GM19239 (cell line): ENCODE results near the gene SLC6A15.

Source experiments
- DNase-seq: peaks from one replicate; pipeline ENCODE4 v3.0.0; 2011; ENCODE audit warnings: low spot score; ENCODE audit not compliant: insufficient read length
- FAIRE-seq: peaks from 2 replicates; lab custom pipeline; 2011; peaks lifted over from hg19 to GRCh38; lab: Jason Lieb, UNC

Gene SLC6A15

DNA sequence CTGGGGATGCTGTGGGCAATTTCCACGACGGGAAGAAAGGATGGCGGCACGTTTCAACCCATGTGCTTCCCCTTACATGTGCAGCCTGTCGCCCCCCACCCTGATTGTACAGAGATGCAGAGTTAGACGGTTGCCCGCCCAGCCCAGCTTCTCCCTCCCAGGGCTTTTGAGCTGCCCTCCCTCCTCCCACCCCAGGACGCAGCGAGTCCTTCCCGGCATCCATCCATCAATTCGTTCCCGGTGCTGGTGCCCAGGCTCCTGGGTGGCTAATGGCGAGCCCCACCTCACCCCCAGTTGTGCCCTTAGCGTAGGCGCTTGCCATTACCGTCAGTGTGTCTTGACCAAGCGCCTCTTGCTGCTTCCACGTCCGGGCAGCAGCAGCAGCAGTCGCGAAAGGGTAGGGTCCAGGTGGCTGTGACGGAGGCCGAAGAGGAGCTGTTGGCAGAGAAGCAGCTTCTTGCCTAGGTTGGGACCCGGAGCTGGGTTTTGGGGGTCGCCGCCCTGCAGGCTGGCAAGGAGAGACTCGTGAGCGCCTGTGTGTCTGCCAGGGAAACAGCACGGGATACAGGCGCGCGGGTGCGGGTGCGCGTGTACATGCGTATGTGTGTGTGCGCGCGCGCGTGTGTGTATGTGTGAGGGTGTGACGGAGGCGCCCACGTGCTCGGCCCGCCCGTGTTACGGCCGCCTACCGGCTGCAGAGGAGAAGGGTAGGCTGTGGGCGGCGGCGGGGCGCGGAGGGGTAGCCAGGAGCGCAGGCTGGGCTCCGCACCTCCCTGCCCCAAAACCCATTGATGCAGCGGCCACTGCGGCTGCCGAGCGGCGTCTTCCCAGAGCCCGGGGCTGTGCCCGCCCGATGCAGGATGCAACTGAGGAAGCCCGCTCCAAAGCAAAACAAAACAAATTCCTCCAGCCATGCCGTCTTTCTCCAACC is at the start of gene SLC6A15:
SLC6A15 (minus strand) TSS at position 602 of the 931 bp plus-strand sequence. CDS start 20,679 bp downstream, outside the sequence.
- DNase-seq = no peak
- FAIRE-seq = no peak

GRCh38 chr12:84960918-84961317 is 48.3 kb upstream of the SLC6A15 start:
- no peak for FAIRE-seq
- no peak for DNase-seq

GRCh38 chr12:84955298-84955697 is 42.7 kb upstream of the SLC6A15 start:
- FAIRE-seq = no peak
- no peak for DNase-seq

DNA sequence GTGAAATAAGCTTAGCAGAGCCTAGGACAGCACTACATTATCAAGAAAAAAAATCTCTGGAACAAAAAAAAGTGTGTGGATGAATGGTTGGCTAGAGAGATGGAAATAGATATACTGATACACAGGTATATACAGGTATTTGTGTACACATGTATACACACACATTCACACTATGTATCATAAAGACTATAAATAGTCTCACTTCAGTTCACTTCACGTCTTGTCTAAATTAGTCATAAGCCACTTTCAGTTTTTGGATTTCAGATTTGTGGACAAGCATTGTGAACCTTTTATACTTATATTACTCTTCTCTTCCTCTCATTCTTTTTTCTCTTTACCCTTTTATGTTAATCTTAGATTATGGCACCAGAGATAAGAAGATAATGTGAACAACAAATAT is 41.8 kb upstream of the SLC6A15 start:
- FAIRE-seq (no peak), DNase-seq (no peak)

- DNase-seq (no peak), FAIRE-seq (no peak)
Measured at GRCh38 chr12:84950971-84951546, 38.5 kb upstream of the SLC6A15 start.

- FAIRE-seq = no peak
- no peak for DNase-seq
Measured at GRCh38 chr12:84946753-84947152, 34.2 kb upstream of the SLC6A15 start.

DNA sequence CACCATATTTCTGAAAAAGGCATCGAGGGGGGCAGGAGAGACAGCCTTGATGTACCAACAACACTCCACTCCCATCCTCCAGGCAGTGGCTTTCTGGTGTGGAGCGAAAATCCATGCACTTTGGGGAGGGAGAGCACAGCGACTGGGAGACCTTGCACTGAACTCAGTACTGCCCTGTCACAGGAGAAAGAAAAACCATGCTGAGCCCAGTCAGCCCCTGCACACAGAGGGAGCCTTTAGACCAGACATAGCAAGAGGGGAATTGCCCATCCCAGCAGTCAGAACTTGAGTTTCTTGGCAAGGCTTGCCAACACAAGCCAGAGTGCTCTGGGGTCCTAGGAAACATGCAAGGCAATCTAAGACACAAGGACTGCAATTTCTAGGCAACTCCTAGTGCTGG is 24.8 kb upstream of the SLC6A15 start:
- no peak for DNase-seq

GRCh38 chr12:84929501-84929900 is 16.9 kb upstream of the SLC6A15 start:
- DNase-seq = no peak

More for the DNA sequence above, 24.8 kb upstream of the SLC6A15 start:
- no peak for FAIRE-seq

DNA sequence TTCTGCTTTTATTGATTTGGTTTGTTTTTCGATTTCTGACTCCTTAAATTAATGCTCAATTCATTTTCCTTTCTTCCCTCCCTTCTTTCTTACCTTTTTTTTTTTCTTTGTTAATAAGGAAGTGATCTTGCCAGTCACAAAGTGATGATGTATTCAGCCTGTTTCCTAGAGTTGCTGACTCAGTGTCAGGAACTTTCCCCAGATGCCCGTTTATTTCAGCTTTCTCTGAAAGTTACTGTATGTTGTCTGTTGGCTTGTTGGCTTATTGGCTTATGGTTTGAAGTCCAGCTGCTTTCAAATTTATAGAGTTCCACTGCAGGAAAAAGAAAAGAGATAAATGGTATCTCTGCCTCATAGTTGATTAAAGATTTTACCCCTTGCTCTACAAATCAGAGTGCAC is 12.4 kb upstream of the SLC6A15 start:
- DNase-seq = no peak
- no peak for FAIRE-seq

More at GRCh38 chr12:84929501-84929900, 16.9 kb upstream of the SLC6A15 start:
- FAIRE-seq = no peak

GRCh38 chr12:84922693-84923092 is 10.1 kb upstream of the SLC6A15 start:
- FAIRE-seq (no peak), DNase-seq (no peak)

- DNase-seq = no peak
- FAIRE-seq = no peak
Measured at GRCh38 chr12:84920331-84920730, 7.7 kb upstream of the SLC6A15 start.

DNA sequence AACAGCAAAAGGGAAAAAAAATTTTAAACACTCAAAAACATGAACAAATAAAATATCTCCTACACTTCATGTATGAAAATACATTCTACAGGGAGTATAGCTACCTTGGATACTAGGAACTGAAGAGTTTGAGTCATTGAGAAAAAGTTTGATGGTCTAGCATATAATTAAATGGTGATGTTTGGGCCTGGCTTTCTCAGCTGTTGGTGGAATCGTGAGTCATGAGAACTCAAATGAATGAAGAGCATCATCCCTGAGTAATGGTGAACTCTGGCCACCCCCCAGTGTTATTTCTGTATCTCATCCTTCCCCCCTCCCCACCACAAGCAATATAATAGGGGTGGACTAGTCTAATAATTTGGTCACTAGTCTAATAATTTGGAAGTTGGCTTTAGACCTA is 6.7 kb upstream of the SLC6A15 start:
- FAIRE-seq = no peak
- DNase-seq = no peak

DNA sequence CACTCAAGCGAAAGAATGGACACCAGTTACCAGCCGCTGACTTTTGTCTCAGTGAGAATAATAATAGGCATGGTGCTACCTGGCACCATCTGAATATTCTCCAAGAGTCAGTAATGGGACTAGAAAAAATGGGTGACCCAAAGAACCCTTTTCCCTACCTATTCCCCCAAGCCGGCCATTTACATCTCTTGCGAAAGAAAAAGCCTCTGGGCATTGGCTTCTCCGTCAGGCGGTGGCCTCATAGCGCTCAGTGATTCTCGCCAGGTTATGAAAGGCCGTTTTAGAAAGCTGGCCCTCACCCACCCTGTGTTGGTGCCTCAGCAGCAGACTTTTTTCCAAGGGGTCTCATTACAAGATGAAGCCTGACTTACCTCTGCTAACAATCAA is 523 bp upstream of the SLC6A15 start:
- FAIRE-seq = no peak
- no peak for DNase-seq

- no peak for FAIRE-seq
Measured at GRCh38 chr12:84911271-84912197, 1.1 kb downstream of the SLC6A15 start.

DNA sequence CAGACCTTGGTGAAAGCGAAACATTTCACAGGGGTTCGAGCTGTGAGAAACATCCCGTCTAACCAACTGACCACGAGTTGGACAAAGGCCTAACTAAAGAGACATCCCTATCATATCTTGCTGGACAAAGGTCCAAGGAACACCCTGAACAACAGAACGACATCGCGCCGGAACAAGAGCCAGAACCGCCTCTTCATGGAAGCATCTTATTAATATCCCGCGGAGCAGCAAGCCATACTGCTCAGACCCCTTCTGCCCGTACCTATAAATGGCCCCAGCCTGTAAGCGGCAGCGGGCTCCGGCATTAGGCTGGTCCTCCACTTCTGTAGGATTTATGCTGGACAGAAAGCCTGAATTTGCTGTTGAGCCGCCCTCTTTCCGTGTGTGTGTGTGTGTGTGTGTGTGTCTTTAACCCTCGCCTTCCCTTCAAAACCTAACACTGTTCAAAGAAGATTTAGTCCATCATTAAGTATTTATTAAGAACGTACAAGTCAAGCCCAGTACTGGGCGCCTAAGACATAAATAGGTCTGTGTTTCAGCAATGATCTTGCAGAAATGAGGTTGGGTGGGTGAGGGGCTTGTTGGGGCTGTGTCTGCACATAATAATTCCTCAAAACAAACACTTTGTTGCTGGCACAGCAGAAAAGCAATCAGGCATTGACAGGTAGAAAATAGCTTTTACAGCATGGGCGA is 1.9 kb downstream of the SLC6A15 start:
- FAIRE-seq = no peak
- no peak for DNase-seq

More at GRCh38 chr12:84911271-84912197, 1.1 kb downstream of the SLC6A15 start:
- DNase-seq = no peak

DNA sequence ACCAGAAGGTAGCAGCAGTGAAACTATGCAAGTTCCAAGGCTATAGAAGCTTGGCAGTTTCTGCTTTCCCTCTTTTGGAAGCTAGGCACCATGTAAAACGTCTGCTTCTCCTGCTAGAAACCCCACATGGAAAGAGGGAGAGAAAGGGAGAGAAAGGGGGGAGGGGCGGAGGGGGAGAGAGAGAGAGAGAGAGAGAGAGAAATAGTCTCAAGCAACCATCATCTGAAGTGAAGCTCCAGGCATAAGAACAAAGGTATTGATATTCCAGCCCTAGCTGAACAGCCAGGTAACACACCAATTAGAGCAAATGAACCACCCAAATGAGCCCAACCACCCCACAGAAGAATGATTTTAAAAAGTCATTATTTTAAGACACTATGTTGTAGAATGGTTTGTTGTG is 8.5 kb downstream of the SLC6A15 start:
- FAIRE-seq (no peak), DNase-seq (no peak)

DNA sequence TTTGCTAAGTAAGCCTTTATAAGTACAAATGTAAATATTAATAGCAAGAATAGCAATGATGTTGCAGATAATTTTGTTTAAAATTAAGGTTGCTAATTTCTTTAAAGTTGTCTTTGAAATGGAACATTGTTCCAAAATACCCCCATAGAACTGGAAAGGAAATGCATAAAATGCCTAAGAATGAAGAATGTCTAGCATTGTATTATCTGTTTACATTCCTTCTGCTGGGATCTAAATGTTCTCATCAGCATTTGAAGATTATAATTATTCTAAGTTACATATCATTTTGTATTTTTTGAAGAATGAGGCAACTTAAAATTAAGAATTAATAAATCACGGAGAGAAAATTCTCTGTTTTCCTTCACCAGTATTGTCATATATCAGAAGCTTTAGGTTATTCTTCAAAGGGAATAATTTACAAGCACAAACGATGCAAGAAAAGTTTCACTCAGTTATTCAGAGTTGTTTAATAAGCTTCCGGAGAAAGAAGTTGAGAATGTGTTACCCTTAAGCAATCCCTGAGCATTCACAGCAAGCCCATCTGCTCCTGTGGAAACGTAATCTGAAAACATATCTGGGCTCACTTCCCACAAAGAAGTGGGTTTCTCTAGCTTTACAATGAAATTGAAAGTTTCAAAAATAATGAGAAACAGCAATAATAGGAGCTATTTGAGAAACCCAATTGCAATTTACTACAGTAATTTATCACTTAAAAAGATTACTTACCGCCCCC is 21.3 kb downstream of the SLC6A15 start:
- no peak for FAIRE-seq

GRCh38 chr12:84889818-84890217 is 22.8 kb downstream of the SLC6A15 start:
- no peak for FAIRE-seq
- no peak for DNase-seq

More for the DNA sequence above, 21.3 kb downstream of the SLC6A15 start:
- no peak for DNase-seq

DNA sequence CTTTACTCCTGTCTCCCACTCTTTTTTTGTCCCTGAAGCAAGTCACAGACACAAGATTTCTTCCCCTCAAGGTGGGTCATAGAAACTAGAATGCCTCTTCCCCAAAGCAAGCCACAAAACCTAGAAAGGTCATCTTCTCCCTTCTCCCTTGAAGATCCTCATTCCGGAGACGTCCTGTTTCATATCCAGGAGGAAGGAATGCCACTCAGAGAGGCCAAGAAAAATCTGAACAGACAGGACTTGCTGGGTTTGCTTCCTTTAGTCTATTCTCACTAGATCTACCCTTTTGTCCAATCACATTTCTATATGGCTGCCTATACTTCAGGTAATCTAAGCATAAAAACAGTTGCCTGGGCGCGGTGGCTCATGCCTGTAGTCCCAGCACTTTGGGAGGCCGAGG is 23.7 kb downstream of the SLC6A15 start:
- FAIRE-seq = no peak
- no peak for DNase-seq
